IPS-18c (cell line): Measurements from ENCODE around the gene SGSH.
A peak's percentile ranks its signal among the peaks of the same experiment; 100 is the strongest.

Source experiments
- H3K4me3 ChIP-seq: 2 replicates; pipeline ENCODE4 v1.7.0; 2013; ENCODE audit warnings: low read depth, mild to moderate bottlenecking, low read length, moderate library complexity; ENCODE audit not compliant: insufficient read depth
- H3K9me3 ChIP-seq: one replicate; pipeline ENCODE4 v1.6.1; 2013; ENCODE audit warnings: mild to moderate bottlenecking, low read length, moderate library complexity; ENCODE audit not compliant: control insufficient read depth, insufficient read depth

Gene SGSH

DNA sequence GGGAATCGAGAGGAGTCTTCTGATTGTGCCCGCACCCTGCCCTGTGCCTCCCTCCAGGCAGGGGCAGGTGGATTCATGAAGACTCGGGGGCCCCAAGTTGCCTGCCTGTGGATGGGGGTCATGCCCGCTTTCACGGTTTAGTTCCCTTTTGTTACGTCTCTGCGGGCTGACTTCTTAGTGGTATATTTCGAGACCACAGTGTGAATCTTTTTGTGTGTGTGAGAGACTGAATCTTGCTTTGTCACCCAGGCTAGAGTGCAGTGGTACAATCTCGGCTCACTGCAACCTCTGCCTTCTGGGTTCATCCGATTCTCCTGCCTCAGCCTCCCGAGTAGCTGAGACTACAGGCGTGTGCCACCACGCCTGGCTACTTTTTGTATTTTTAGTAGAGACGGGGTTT lies 22.4 kb upstream of the SGSH start:
- H3K4me3 ChIP-seq: no peak overlapping the region

GRCh38 chr17:80237386-80237785 lies 17.3 kb upstream of the SGSH start:
- H3K9me3 ChIP-seq: peaks cover 3% of the 10 kb centered on the region
- H3K4me3 ChIP-seq: no peak overlapping the region

More for the DNA sequence above, 22.4 kb upstream of the SGSH start:
- H3K9me3 ChIP-seq: no peaks in the 10 kb centered on the region

DNA sequence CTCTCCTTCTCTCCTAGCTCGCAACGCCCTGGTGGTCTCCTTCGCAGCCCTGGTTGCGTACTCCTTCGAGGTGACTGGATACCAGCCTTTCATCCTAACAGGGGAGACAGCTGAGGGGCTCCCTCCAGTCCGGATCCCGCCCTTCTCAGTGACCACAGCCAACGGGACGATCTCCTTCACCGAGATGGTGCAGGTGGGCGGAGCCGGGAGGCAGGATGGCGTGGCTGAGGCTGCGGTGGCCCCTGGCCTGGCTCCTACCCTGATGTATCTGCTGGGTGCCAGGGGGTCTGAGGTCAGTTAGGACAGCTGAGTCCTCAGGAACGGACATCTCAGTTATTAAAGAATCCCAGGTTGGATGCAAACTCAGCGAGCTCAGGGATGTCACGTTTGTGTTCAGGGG lies 16.8 kb upstream of the SGSH start:
- H3K9me3 ChIP-seq: peaks cover 3% of the 10 kb centered on the region
- H3K4me3 ChIP-seq: no peak overlapping the region

- H3K4me3 ChIP-seq: no peak overlapping the region
- H3K9me3 ChIP-seq: peaks cover 3% of the 10 kb centered on the region
Observed at GRCh38 chr17:80233202-80233601, 13.1 kb upstream of the SGSH start.

DNA sequence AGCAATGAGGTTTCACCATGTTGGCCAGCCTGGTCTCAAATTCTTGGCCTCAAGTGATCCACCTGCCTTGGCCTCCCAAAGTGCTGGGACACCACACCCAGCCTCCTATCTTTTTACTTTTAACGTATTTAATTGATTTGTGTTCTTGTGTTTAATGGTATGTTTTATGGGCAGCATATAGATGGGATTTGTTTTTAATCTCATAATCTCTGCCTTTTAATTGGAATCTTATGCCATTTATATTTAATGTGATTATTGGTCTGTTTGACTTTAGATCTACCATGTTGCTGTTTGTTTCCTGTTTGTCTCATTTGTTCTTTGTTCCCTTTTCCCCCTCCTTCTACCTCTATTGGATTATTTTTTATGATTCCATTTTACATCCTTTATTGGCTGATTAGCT lies 12.3 kb upstream of the SGSH start:
- H3K4me3 ChIP-seq: no peak overlapping the region

GRCh38 chr17:80229011-80229410 lies 8.9 kb upstream of the SGSH start:
- Histone ChIP-seq H3K4me3 (no peak overlapping the region), H3K9me3 (peaks cover 3% of the 10 kb centered on the region)

More for the DNA sequence above, 12.3 kb upstream of the SGSH start:
- peaks cover 3% of the 10 kb centered on the region for H3K9me3 ChIP-seq

GRCh38 chr17:80228477-80228876 lies 8.3 kb upstream of the SGSH start:
- H3K4me3 ChIP-seq: no peak overlapping the region
- H3K9me3 ChIP-seq: peaks cover under 1% of the 10 kb centered on the region

GRCh38 chr17:80227666-80228065 lies 7.5 kb upstream of the SGSH start:
- Histone ChIP-seq H3K4me3 (no peak overlapping the region), H3K9me3 (no peaks in the 10 kb centered on the region)

DNA sequence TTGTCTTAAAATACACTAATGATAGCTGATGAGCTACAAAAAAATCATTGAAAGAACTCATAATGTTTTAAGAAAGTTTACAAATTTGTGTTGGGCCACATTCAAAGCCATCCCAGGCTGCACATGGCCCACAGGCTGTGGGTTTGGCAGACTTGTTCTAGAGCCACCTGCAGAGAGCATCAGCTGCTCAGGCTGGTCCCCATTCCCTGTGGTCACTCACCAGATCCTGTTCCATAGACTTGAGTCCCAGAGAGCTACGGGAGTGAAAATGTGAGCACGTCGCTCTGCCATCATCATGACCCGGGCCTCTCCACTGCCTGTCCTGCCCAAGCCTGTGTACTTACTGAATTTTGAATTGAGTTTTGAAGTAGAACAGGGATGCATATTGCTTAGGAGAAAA lies 7.0 kb upstream of the SGSH start:
- Histone ChIP-seq H3K9me3 (no peaks in the 10 kb centered on the region), H3K4me3 (no peak overlapping the region)

DNA sequence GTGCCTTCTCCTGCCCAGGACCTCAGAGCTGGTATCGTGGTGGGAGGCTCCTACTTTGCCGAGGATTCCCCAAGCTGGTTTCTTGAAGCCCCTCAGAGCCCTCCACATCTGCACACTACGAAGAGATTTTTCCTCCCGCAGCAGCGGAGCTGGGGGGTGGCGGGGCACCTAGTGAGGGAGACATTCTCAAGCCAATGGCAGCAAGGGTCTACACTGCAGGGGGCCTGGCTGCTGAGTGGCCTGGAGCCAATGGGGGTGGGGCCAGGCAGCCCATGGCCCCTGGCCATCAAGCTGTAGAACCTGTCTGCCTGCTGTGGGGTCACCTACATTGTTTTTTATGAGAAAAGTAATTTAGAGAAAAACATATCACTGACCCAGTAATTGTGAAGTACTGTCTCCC lies 5.1 kb upstream of the SGSH start:
- no peaks in the 10 kb centered on the region for H3K9me3 ChIP-seq
- H3K4me3 ChIP-seq: peak overlapping the region; percentile 24

- H3K9me3 ChIP-seq: no peaks in the 10 kb centered on the region
Observed at GRCh38 chr17:80224683-80225082, 4.5 kb upstream of the SGSH start.

GRCh38 chr17:80223838-80224497 lies 3.8 kb upstream of the SGSH start:
- Histone ChIP-seq H3K4me3 (no peak overlapping the region), H3K9me3 (no peaks in the 10 kb centered on the region)

More at GRCh38 chr17:80224683-80225082, 4.5 kb upstream of the SGSH start:
- no peak overlapping the region for H3K4me3 ChIP-seq

DNA sequence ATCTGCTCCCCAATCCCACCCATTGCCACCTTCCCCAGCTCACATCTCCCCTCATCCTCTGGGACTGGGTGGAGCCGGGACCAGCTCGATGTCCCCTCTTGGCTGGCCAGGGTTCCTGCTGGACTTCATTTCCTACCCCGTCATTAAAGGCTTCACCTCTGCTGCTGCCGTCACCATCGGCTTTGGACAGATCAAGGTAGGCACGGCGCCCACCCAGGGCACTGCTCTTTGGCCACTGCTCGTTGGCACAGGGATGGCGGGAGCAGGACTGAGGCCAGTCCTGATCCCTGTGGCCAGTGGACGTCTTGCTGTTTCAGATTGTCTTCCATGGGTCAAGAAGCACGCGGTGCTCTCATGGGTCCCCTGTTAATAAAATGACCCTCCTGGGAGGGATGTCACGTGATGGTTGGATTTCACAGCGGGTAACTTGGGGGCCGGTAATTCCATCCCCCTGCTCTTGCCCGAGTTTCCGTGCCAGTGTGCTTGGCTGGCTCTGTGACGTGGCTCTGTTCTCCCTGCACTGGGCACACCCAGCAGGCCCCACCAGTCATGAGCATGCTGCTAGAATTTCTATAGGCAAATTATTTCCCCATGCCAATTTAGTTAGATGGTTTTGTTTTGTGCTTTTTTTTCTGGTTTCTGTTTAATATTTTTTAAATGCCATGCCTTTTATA lies 3.1 kb upstream of the SGSH start:
- Histone ChIP-seq H3K4me3 (no peak overlapping the region), H3K9me3 (no peaks in the 10 kb centered on the region)

GRCh38 chr17:80222376-80223141 lies 2.4 kb upstream of the SGSH start:
- H3K4me3 ChIP-seq: no peak overlapping the region
- H3K9me3 ChIP-seq: no peaks in the 10 kb centered on the region

- Histone ChIP-seq H3K4me3 (peak overlapping the region; percentile 83), H3K9me3 (no peaks in the 10 kb centered on the region)
Observed at GRCh38 chr17:80221351-80222105, 1.4 kb upstream of the SGSH start.

GRCh38 chr17:80220736-80221215 lies 643 bp upstream of the SGSH start:
- Histone ChIP-seq H3K9me3 (no peaks in the 10 kb centered on the region), H3K4me3 (peak overlapping the region; percentile 83)

DNA sequence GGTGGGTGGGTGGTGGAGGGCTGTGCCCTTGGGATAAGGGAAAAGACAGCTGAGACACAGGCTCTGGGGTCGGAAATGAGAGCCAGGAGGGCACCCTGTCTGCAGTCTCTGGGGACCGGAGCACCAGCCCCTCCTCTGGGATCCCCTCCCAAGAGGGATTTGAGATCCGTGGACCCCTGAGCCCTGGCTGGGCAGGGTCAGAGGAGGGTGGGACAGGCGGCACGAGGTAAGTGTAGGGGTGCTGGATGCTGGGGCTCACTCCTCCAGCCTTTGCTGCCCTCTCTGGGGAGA lies 425 bp downstream of the SGSH start:
- H3K4me3 ChIP-seq: peak overlapping the region; percentile 83
- no peaks in the 10 kb centered on the region for H3K9me3 ChIP-seq
